Nephron (organoid): ENCODE data around the gene COPB2.

Source experiments
- H3K27ac Mint-ChIP-seq, 3 experiments: 2 replicates each; pipeline ENCODE4 v1.8.0; 2020; ENCODE audit warnings: mixed read lengths in 3 of 3, mild to moderate bottlenecking in 2 of 3, moderate library complexity in 1 of 3
- H3K27me3 Mint-ChIP-seq: 2 replicates; pipeline ENCODE4 v1.8.0; 2021; ENCODE audit warnings: low read depth, mild to moderate bottlenecking, moderate library complexity, mixed read lengths
- H3K36me3 Mint-ChIP-seq: 2 replicates; pipeline ENCODE4 v1.8.0; 2020; ENCODE audit warnings: low read depth, mixed read lengths
- H3K4me1 Mint-ChIP-seq: 2 replicates; pipeline ENCODE4 v1.8.0; 2020; ENCODE audit warnings: mixed read lengths
- H3K4me3 Mint-ChIP-seq, 3 experiments: 2 replicates each; pipeline ENCODE4 v1.8.0; 2020; ENCODE audit warnings: mild to moderate bottlenecking in 3 of 3, mixed read lengths in 3 of 3, moderate library complexity in 2 of 3
- H3K9me3 Mint-ChIP-seq: 2 replicates; pipeline ENCODE4 v1.8.0; 2020; ENCODE audit warnings: mixed read lengths
- CTCF ChIP-seq, 3 experiments: fragments of 200-600 bp; sonication (generic); IDR thresholded peaks; one replicate each; pipeline ENCODE4 v1.5.0; 2021; ENCODE audit warnings: antibody characterized with exemption in 3 of 3; ENCODE audit not compliant: unreplicated experiment in 3 of 3

COPB2 gene

GRCh38 chr3:139309061-139309591, 80.3 kb downstream of the COPB2 start:
- H3K27me3 Mint-ChIP-seq, result peaks cover 22% of the 10 kb centered on the region
- H3K4me3 Mint-ChIP-seq, result no peak overlapping the region
- TF ChIP-seq CTCF (IDR thresholded peaks at IDR 0.05; ENCODE audit: unreplicated experiment in 3 of 3), result no peak
- H3K27ac Mint-ChIP-seq, result peak overlapping the region in 1 of 3 experiments; percentile 42
- peaks cover 27% of the 10 kb centered on the region for H3K4me1 Mint-ChIP-seq
- H3K9me3 Mint-ChIP-seq, result no peaks in the 10 kb centered on the region
- no peaks in the 10 kb centered on the region for H3K36me3 Mint-ChIP-seq

- peaks cover 27% of the 10 kb centered on the region for H3K4me1 Mint-ChIP-seq
Observed at GRCh38 chr3:139308560-139308959, 80.9 kb downstream of the COPB2 start.

GRCh38 chr3:139307601-139308555, 81.6 kb downstream of the COPB2 start:
- Mint-ChIP-seq H3K27ac (peak overlapping the region in 2 of 3 experiments; percentile 16 to 74), H3K4me3 (no peak overlapping the region), H3K27me3 (peaks cover 14% of the 10 kb centered on the region), H3K36me3 (no peaks in the 10 kb centered on the region), H3K9me3 (no peaks in the 10 kb centered on the region), H3K4me1 (peaks cover 27% of the 10 kb centered on the region)
- TF ChIP-seq CTCF (IDR thresholded peaks at IDR 0.05; ENCODE audit: unreplicated experiment in 3 of 3), result no peak

More at GRCh38 chr3:139308560-139308959, 80.9 kb downstream of the COPB2 start:
- Mint-ChIP-seq H3K36me3 (no peaks in the 10 kb centered on the region), H3K27me3 (peaks cover 16% of the 10 kb centered on the region), H3K4me3 (no peak overlapping the region), H3K9me3 (no peaks in the 10 kb centered on the region), H3K27ac (no peak overlapping the region)
- no peak for TF ChIP-seq CTCF (IDR thresholded peaks at IDR 0.05; ENCODE audit: unreplicated experiment in 3 of 3)
